Left cardiac atrium (tissue), 4 donors: ENCODE measurements around the gene NGEF. TPM values are rescaled to one million over a fixed set of nuclear protein-coding genes. Genes with fewer than 3 reads are reported as not detected.
A peak's percentile ranks its signal among the peaks of the same experiment; 100 is the strongest.

Source experiments
- ATAC-seq, 2 donors: fragments of 200-7000 bp; cut with Tn5 transposase; one replicate each; pipeline ENCODE4 v1.9.1; 2020; ENCODE audit warnings: mild to moderate bottlenecking in 2 of 2, moderate library complexity in 2 of 2
- DNase-seq: peaks from one replicate; pipeline ENCODE4 v3.0.0-alpha.2; 2020
- intact Hi-C, 2 donors: fragments of 100-400 bp; cut with DNase I; formaldehyde crosslinking; loops; one replicate each; pipeline versions ENCODE4 v1.14.1 to v1.15.1; 2022 to 2023
- total RNA-seq, 2 donors: library from RNA; stranded (reverse); fragmentation: NEBNext Ultra II Directional; extraction: Animal tissue kit (Norgen Biotek cat#: 25700); gene quantifications; one replicate each; pipeline ENCODE4 v1.2.1, GENCODE V29; 2021
- donor health status: DM: no; HTN: yes; CAD: no.
- donor health status: DM: no; HTN: yes; CAD: no; lungs with severe emphysema.
- donor health status: DM: yes; HTN: yes; CAD: no.
- donor health status: Dilated cardiomyopathy.

NGEF gene
- total RNA-seq, 2 donors from 2014 or later = 1.6 TPM

DNA sequence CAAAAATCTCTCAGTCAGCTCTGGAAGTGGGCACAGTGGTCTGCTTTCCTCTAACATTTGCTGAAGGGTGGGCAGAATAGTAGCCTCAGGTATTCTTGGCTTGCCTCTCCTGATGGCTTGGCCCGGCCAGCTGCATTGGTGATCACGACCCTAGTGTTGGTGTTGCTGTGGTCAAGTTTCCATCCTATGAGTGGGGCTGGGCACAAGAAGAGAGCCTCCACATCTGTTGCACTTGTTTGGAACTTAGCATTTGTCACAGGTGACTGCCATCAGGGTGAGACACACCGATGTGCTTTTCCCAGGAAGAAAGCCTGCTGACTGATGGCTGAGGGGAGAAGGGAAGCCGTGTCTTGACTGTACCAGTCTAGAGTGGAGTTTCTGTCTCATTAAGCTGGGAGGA, 176.1 kb downstream of the NGEF start:
- no peak for DNase-seq
- intact Hi-C loops = no loop called here
- no peak for ATAC-seq

DNA sequence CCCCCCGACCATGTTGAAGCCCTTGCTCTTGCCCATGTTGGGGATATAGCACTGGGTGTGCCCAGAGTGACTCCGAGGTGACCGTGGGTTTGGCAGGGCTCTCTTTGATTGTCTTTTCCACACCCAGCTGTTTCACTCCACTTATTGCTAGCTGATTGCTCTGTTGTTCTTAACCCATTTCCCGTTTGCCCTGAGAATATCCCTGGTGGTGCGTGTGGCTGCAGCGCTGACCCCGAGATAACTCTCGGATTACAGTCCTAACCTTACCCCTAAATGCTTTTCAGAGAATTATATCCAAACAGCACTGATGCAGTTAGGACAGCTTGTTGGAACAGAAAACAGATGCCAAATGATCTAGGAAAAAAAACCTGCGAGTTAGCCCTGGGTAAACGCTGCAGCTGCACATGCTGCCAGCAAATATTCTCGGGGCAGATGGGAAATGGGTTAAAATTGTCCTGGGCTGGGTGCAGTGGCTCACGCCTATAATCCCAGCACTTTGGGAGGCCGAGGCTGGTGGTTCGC, 177.3 kb downstream of the NGEF start:
- DNase-seq = peak; percentile 30
- intact Hi-C loops = no loop called here

DNA sequence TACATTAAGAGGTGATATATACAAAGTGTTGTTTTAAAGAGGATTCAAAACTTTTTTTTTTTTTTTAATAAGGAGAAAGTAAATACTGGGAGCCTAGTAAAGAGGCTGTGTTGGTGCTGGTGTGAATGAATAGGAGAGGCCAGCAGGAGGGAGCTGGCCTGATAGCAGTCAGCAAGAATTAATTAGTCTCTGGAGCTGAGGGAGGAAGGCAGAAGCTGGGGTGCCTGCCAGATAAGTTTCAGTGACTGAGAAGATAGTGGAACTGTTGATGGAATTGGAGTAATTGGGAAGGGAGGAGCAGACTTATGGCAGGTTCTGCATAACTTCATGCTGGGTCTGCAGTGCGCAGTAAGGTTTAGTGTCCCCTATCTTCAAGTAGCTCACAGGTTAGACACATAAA, 179.2 kb downstream of the NGEF start:
- peak; percentile 65 to 75 for ATAC-seq
- DNase-seq = no peak
- intact Hi-C loops = no loop called here

More for the DNA sequence above, 177.3 kb downstream of the NGEF start:
- peak; percentile 46 to 56 for ATAC-seq

DNA sequence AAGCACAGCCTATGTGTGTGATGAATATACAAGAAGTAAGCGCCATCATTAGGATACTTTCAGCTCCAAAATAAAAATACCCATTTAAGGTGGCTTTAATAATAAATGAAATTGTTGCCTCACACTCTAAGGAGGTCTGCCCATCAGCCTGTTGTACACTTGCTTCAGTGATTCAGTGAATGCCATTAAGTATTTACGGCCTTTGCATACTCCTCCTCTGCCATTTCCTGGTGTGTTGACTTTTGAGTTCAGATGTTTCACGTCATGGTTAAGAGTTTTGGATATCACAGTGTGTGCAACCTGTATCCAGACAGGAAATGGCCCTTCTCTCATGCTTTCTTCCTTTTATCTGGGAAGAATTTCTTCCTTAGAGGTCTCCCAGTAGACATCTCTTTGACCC, 181.6 kb downstream of the NGEF start:
- DNase-seq (no peak), ATAC-seq (no peak)
- intact Hi-C loops = no loop called here

DNA sequence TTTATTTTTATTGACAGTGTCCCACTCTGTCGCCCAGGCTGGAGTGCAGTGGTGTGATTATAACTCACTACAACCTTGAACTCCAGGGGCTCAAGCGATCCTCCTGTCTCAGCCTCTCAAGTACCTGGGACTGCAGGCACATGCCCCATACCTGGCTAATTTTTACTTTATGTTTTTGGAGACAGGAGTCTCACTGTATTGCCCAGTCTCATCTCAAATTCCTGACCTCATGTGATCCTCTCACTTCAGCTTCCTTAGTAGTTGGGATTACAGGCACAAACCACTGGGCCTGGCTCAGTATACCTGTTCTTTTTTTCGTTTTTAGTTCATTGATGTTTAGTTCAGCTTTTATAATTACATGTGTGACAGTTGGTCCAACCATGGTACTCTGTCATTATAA, 183.1 kb downstream of the NGEF start:
- ATAC-seq (no peak), DNase-seq (no peak)
- intact Hi-C loops = no loop called here

Other genes starting within 250 kb of the NGEF start
- gene KCNJ13, start 236.7 kb downstream of the NGEF start, total RNA-seq = not detected
- 1 to 10 TPM in 1 of 2 donors, under 1 TPM in 1; 0.77 to 1.2 TPM for gene SNORC, start 143.0 kb downstream of the NGEF start, total RNA-seq
- not detected for gene NEU2, start 19.4 kb upstream of the NGEF start, total RNA-seq
- gene INPP5D, start 47.1 kb upstream of the NGEF start, total RNA-seq = 1 to 10 TPM; 7.2 to 9.3 TPM
- 10 to 100 TPM; 15.8 to 17.8 TPM for gene ATG16L1, start 238.4 kb upstream of the NGEF start, total RNA-seq